Activated T-helper 1 cell treated with anti-CD3 and anti-CD28 coated beads, Interleukin-2, amount 50 U/mL, for 16 hours (primary cell): Measurements from ENCODE around the gene XCL1.
A peak's percentile ranks its signal among the peaks of the same experiment; 100 is the strongest.

Source experiments
- DNase-seq, 2 donors: peaks; one replicate each; pipeline ENCODE4 v3.0.0-alpha.2; 2020; ENCODE audit warnings: low read depth in 1 of 2, low spot score in 1 of 2

XCL1 gene

GRCh38 chr1:168603501-168604110 is 27.2 kb downstream of the XCL1 start:
- peak; percentile 30 to 34 for DNase-seq

GRCh38 chr1:168605443-168605842 is 29.0 kb downstream of the XCL1 start:
- no peak for DNase-seq

GRCh38 chr1:168606096-168606495 is 29.7 kb downstream of the XCL1 start:
- no peak for DNase-seq

GRCh38 chr1:168607872-168608428 is 31.5 kb downstream of the XCL1 start:
- no peak for DNase-seq

DNA sequence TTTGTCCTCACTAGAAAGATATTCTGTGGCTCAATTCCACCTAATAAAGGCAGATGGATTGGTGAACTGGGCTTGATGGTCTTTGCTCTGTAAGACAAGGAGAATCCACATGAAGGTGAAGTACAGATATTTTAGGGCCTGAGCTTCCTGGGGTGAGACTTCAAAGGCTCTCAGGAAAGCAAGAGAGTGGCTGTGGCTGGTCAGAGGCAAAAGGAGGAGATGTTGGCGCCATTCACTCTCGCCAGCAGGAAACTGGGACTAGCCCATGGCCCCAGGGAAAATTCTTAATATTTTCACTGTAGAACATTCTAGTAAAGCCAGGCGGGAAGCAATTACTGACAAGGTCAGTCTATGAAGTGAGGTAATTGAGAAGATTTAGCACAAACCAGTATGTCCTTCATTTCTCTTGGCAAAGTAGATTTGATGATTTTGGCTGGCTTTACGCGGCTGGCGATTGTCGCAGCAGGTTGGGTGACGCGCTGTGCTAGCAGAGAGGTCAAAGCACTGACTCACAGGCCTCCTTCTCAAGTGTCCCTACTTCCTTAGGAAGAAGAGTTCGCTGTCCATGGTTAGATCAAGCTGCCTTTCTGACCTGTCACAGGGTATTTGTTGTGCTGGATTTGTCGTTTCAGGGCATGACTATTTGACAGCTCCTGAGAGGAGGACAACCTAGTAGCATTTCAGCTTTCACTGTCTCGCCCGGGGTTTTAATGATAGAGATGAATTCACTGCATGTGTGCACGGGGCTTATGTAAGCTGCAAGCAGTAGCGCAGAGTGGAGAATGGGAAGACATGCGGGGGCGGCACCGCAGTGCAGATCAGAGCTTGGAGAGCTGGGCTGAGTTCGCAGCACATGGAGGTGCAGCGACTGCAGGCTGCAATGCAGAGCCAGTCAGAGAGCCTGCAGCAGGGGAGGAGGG is 32.7 kb downstream of the XCL1 start:
- no peak for DNase-seq

- DNase-seq = no peak
Observed at GRCh38 chr1:168609741-168610510, 33.5 kb downstream of the XCL1 start.

DNA sequence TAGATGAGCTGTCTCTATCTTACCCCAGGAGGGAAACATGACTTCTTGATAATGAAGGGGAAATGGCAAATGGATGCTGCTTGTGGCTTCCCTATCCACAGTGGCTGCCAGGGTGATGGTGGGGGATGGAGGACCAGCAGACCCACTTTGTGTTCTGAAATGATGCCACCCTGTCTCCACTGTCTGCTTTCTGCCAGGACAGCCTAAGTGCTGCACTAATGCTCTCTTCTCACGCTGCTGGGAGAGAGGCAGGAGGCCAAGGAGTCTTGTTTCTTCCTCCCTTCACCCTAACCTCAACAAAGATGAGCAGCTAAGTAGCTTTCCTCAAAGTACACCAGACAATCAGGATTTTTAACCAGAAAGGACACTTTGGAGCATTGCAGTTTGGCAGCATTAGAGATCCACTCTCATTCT is 36.6 kb downstream of the XCL1 start:
- no peak for DNase-seq

DNA sequence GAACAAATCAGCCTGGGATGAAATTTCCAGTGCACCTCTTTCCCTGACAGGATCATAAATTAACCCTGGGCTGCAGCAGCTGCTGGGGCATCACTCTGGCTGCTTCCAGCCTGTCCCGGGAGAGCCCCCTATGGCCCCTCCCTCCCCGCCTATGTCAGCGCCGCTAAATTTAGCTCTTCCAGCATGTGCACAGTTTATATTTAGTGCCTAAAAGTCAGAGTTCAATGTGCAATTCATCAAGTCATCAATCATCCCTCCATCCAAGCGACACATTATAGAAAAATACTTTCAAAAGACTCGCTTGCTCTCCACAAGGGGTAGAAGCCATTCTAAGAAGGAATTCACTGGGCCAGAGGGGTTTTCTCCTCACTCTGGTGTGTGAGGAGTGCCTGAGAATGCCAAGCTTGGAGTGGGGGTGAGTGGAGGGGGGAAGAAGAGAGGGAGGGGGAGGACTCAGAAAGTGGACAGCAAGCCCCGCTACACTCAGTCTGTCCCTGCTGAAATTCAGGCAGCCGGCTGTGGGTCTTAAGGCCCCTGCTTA is 37.4 kb downstream of the XCL1 start:
- no peak for DNase-seq

- DNase-seq = no peak
Observed at GRCh38 chr1:168614235-168614634, 37.8 kb downstream of the XCL1 start.

GRCh38 chr1:168615965-168616364 is 39.6 kb downstream of the XCL1 start:
- no peak for DNase-seq

- DNase-seq = no peak
Observed at GRCh38 chr1:168617974-168618750, 41.8 kb downstream of the XCL1 start.

GRCh38 chr1:168618886-168619285 is 42.5 kb downstream of the XCL1 start:
- DNase-seq = no peak

GRCh38 chr1:168621356-168621755 is 45.0 kb downstream of the XCL1 start:
- no peak for DNase-seq

GRCh38 chr1:168623003-168623828 is 46.8 kb downstream of the XCL1 start:
- DNase-seq = no peak

DNA sequence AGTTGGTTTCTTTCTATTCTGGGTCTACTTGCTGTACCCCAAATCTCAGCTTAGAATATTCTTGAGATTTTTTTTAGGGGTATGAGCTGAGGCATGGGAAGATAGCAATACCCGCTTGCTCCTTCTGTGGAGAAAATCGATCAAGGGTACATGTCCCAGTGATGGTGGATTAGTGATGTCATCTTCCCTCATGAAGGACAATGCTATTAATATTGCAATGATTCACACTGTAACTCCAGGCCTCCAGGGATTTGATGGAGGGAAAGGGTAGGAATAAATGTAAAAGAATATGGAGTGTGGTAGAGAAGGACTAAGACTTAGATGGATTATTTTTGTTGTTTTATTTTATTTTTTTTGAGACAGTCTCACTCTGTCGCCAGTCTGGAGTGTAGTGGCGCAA is 47.4 kb downstream of the XCL1 start:
- DNase-seq = no peak

DNA sequence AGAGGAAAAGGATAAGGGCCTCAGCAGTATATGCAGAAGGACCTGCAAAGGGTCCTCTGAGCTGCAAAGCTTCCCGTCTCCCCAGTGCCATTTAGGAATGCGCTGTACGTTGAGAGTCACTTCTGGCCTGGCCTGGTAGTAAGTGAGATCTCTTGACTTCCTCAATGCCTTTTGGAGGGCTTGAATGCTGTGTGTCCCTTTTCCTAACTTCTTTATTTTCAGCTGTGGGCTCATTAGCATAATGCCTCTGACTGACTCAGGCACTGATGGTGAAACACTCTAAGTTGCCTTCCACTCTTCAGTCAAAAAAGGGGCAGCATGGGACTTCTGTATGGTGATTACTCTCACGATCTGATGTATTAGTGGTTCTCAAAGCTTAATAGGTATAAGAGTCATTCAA is 49.9 kb downstream of the XCL1 start:
- DNase-seq = no peak

DNA sequence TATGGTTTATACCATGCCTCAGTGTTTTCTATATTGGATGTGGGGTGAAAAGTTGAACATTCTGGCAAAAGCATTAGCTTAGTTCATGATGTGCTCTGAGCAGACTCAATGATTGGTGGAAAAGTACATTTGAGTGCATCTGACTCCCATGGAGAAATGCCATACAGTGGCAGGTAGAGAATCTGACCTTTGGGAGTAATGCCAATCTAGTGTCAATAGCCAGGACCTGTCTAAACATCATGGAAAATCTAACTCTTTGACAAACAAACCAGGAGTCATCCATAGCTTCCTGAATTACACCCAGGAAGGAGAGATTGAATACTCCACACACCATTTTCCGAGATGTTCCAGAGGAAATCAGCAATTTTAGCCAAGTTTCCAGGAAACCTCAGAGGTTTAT is 51.0 kb downstream of the XCL1 start:
- DNase-seq = no peak

DNA sequence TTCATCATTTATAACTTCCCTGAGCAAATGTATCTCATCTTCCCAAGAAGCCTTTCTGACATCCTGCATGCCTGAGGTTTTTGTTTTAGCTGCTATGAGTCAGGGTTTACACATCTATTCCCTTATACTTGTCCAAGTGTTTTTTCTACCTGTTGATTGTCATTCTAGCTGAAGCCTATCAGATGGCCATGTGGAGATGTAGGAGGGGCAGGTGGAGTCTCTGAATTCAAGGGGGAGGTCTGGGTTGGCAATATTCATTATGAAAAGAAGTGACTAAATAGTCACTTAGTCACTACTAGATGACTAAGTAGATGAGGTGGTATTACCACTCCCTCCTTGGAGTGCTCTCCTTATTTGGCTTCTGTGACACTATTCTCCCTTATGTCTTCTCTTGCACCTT is 52.4 kb downstream of the XCL1 start:
- DNase-seq = no peak

DNA sequence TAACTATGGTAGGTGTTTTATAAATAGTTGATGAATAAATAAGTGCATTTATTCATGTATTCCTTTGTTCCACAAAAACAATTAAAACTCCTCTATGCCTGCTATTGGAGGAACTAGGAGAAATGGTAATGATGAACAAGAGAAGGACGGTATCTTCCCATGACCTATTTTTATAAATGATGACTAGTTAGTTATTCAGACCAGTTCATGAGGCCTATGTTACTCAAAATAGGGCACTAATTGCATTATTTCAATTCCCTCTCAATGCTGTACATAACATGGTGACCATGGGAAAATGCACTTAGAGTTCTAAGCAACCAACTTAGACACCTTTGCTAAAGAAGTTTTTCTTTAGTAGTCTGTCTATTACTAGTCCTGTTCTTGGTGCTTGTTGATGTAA is 53.1 kb downstream of the XCL1 start:
- no peak for DNase-seq
